GM19240 (cell line): ENCODE measurements around the gene WASHC4.

Experiments
- DNase-seq: peaks from one replicate; pipeline ENCODE4 v3.0.0; 2011; ENCODE audit warnings: low spot score; ENCODE audit not compliant: insufficient read length

The WASHC4 gene

DNA sequence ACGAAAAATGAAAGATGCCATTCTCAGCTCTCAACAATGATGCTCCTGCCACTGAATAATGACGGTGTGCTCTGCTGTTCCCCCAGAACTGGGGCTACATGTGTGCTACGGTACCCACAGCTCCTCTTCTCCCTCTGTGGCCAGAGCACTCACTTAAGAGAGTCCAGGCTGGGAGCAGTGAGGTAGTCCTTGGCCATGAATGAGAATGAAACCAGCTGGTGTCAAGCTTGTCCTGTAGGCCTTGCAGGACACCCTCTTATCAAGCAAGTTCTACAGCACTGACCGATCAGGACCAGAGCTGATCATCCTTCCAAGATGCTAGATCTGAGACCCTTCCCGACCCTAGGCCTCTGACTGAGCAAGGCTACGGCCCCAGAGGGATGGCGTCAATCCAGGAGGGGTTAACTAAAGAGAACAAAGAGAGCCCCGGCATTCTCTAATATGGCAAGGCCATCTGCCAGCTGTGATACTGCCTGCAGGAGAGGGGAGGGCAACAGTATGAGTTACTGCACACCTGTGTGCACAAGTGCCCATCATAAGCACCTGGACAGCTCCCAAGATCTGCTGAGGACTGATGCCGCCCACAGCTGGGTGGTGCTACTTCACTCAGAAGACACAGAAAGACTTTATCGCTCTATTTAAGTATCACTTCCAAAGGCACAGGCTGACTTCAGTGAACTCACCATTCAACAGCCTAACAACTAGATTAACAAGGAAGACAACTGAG is 98.0 kb downstream of the WASHC4 start:
- DNase-seq = no peak

GRCh38 chr12:105206686-105207374 is 99.3 kb downstream of the WASHC4 start:
- no peak for DNase-seq

- no peak for DNase-seq
Measured at GRCh38 chr12:105209091-105209490, 101.6 kb downstream of the WASHC4 start.

- DNase-seq = no peak
Measured at GRCh38 chr12:105212438-105212837, 104.9 kb downstream of the WASHC4 start.

DNA sequence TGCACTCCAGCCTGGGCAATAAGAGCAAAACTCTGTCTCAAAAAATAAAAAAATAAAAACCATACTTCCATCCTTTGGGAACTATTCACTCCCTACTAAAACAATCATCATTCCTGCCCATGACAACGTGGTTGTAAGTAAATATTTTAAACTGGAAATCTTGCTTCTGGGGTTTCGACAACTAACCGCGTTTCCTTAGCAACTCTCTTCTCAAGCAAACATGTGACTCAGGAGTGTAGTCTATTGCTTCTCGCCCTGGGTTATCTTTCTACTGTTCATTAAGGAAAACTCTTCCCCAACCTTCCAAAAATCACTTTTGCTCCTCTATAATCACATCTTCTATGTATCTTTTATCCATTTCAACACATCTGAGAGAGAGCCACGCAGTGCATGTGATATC is 106.6 kb downstream of the WASHC4 start:
- no peak for DNase-seq

DNA sequence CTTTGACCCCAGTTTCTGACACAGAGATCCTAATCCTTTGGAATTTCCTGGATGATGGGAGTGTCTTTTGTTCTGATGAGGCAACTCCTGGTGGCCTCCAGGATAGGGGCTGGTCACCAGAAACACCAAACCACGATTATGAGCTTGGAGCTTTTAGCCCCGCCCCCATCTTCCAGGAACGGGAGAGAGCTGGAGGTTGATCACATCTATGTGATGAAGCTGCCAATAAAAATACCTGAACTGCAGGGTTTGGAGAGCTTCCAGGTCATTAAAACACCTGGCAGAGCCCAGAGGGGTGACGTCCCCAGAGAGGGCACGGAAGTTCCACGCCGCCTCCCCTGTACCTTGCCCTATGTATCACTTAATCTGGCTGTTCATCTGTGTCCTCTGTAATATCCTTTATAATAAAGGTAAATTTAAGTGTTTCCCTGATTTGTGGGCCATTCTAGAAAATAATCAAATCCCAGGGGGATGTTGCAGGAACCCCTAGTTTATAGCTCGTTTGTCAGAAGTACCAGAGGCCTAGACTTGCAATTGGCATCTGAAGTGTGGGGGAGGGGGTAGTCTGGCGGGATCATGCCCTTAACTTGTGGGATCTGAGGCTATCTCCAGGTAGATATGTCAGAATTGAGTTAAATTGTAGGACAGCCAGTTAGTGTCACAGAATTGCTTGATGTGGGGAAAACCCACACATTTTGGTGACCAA is 107.3 kb downstream of the WASHC4 start:
- no peak for DNase-seq

- DNase-seq = no peak
Measured at GRCh38 chr12:105218434-105218833, 110.9 kb downstream of the WASHC4 start.
